IPS-18c (cell line): ENCODE results near the gene RPN2.

Experiments used
- H3K4me3 ChIP-seq: 2 replicates; pipeline ENCODE4 v1.7.0; 2013; ENCODE audit warnings: low read depth, mild to moderate bottlenecking, low read length, moderate library complexity; ENCODE audit not compliant: insufficient read depth
- H3K9me3 ChIP-seq: one replicate; pipeline ENCODE4 v1.6.1; 2013; ENCODE audit warnings: mild to moderate bottlenecking, low read length, moderate library complexity; ENCODE audit not compliant: control insufficient read depth, insufficient read depth

The RPN2 gene

DNA sequence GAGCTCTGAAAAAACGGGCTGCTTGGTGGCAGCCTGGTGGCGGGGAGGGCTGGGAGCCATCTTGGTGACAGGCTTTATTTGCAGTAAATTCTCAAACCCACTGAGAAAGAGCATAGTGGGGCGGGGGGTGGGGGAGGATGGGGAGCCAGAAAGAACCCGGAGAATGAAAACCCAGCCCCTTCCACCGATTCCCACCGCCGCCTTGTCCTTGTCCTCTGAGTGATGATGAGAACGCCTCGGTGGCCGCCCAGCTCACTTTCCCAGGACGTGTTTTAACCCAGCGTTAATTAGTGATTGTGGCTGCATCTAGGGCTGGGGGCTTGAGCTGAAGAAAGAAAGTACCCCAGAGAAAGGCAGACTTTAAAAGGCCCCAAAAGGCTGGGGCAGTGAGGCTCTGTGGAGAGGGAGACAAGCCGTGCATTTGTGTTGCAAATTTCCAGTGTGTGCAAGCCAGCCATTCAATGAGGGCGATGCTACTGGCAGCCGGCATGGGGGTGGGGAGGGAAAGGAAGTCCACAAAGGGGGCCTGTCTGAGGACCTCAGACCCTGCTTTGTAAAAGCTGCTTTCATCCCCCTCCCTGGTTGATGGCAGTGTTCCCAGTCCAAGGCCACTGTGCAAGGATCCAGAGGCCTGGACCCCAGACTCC, 88.7 kb downstream of the RPN2 start:
- Histone ChIP-seq H3K9me3 (no peaks in the 10 kb centered on the region), H3K4me3 (no peak overlapping the region)

DNA sequence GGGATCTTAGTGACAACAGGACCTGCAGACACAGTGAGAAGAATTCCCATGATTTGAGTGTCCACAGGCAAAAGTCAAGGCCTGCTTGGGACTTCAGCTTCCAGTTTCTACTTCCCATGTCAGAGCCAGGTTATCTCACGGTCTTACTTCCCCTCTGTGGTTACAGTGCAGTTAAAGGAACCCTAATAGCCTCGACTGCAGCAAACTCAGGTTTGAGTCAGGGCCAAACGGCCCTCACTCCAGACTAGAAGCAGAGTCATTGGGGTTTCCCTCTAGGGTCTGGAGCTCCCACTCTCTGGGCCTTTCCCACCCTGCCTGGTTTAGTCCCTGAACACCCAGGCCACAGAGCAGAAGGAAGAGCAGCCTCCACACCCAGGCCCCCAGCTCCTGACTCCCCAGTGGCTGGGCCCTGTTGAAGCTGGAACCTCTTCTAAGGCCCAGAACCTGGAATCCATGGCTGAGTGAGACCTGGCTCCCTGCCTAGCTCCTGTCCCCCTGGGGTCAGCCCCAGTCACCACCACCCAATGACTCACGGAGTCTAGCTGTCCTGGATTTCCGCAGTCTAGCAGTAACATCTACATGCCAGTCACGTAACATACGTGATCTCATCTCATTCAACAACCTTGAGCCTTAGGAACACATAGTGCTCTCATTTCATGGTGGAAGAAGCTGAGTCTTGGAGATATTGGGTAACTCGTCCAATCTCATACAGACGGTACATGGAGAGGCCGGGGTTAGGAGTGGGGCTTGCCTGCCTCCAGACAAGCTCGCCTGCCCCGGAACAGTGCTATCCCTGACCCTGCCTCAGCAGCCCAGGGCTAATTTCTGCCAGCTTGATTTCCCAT, 91.7 kb downstream of the RPN2 start:
- no peaks in the 10 kb centered on the region for H3K9me3 ChIP-seq
- no peak overlapping the region for H3K4me3 ChIP-seq

DNA sequence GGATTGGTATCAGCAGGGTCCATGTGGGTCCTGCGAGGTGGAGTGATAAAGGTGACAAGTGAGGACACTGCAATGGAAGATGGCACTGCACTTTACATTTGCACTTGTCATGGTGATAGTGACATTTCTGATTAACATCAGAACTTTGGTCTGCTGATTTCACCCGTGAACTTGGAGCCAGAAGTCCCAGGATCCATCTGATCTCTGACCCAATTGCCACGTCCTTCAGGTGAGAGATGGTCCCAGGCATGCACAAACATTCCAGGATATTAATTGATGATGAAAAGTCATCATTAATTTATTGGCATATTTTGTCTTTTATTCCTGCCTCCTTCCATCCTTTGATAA, 92.3 kb downstream of the RPN2 start:
- H3K9me3 ChIP-seq: no peaks in the 10 kb centered on the region
- no peak overlapping the region for H3K4me3 ChIP-seq

- H3K4me3 ChIP-seq: no peak overlapping the region
- H3K9me3 ChIP-seq: no peaks in the 10 kb centered on the region
These were observed 94.9 kb downstream of the RPN2 start for GRCh38 chr20:37273988-37274387.

GRCh38 chr20:37274851-37275524, 95.9 kb downstream of the RPN2 start:
- H3K4me3 ChIP-seq: no peak overlapping the region
- H3K9me3 ChIP-seq: no peaks in the 10 kb centered on the region

- Histone ChIP-seq H3K4me3 (no peak overlapping the region), H3K9me3 (no peaks in the 10 kb centered on the region)
These were observed 97.5 kb downstream of the RPN2 start for GRCh38 chr20:37276494-37277252.

DNA sequence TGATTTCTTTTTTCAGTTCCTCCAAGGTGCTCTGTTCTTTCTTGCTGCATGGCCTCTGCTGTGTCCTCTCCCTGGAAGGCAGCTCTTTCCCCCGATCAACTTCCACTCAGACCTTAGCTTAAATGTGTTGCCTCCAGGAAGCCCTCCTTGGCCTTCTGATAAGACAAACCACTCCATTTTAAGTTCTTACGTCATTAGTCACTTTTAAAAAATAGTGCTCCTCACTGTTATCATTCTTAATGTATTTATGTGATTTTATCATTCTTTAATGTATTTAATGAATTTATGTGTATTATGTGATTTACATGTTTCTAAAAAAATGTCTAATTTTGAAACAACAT, 98.1 kb downstream of the RPN2 start:
- Histone ChIP-seq H3K9me3 (no peaks in the 10 kb centered on the region), H3K4me3 (no peak overlapping the region)

DNA sequence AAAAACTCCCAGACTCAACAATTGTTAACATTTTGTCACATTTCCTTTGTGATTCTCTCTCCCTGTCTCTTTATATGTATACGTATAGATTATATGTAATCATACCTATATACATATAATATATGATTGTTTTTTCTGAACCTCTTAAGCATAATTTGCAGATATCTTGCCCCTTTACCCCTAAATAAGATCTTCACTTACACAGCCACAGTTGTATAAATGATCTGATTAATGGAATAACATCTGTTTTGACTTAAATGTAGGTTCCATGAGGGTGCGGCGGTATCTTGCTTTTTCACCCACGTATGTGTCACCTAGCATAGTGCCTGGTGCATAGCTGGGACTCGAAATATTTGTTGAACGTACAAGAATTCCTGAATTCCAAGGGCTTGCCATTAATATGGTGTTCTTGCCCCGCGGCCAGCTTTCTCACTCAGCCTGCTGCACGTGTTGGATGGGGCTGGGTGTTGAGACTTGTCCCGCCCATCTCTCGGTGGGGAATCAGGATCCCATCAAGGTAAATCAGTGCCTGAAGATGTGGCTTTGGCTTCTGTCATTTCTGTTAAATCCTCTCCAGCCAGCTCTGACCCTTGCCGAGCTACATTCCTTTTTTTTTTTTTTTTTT, 99.9 kb downstream of the RPN2 start:
- Histone ChIP-seq H3K9me3 (no peaks in the 10 kb centered on the region), H3K4me3 (no peak overlapping the region)

DNA sequence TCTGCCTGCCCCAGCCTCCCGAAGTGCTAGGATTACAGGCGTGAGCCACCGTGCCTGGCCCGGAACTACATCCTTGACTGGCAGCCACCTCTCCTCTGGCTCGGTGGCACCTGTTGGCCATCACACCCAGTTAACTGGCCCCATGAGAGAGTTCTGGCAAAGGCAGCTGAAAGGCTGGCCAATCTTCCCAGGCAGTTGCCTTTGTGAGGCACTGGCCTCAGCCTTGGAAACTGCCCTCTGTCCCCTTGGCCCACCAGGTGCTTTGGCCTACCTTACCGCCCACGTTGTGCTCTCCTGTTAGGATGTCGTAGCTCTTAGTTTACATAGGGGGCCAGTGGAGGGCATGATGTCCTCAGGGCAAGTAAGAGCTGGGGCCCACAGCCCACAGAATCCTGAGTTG, 100.7 kb downstream of the RPN2 start:
- Histone ChIP-seq H3K4me3 (no peak overlapping the region), H3K9me3 (no peaks in the 10 kb centered on the region)

- Histone ChIP-seq H3K9me3 (no peaks in the 10 kb centered on the region), H3K4me3 (no peak overlapping the region)
These were observed 101.3 kb downstream of the RPN2 start for GRCh38 chr20:37280403-37280802.

DNA sequence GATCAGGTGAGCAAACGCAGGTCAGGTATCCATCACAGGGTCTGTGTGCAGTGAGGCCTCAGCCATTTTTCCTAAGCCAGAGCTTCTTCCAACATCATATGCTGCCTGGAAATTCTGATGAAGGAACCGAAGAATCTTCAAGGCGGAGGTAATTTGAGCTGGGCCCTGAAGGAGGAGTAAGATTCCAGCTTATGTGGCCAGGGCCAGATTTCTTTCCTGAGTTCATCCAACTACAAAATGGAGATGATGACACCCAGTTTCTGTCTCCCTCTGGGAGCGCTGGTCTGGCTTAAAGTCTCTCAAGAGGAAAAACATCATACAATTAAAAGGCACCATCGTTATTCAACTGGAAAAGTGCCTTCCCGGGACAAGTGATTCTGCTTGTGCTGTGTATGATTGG, 103.4 kb downstream of the RPN2 start:
- Histone ChIP-seq H3K9me3 (no peaks in the 10 kb centered on the region), H3K4me3 (no peak overlapping the region)

- H3K9me3 ChIP-seq: no peaks in the 10 kb centered on the region
- no peak overlapping the region; the same call in 1 of the 2 replicates for H3K4me3 ChIP-seq
These were observed 104.5 kb downstream of the RPN2 start for GRCh38 chr20:37283530-37284195.

DNA sequence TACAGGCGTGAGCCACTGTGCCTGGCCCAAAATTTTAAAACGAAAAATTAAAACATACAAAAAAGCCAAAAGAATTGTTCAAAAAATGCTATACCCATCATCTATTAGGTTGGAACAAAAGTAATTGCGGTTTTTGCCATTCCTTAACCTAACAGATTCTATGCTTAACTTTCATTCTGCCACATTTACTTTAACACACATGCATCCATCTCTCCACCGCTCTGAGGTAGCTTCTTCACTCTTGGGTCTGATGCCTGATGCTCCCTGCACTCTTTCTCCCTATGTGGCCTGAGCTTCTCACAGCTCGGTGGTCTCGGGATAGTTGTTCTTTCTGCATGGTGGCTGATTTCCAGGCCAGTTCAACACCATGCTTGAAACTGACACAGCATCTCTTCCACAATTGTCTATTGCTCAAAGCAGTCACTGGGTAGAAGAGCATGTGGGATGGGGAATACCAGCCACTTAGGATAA, 105.6 kb downstream of the RPN2 start:
- Histone ChIP-seq H3K4me3 (no peak overlapping the region), H3K9me3 (no peaks in the 10 kb centered on the region)

GRCh38 chr20:37285664-37286374, 106.7 kb downstream of the RPN2 start:
- H3K4me3 ChIP-seq: no peak overlapping the region
- H3K9me3 ChIP-seq: no peaks in the 10 kb centered on the region

- H3K4me3 ChIP-seq: no peak overlapping the region
- H3K9me3 ChIP-seq: no peaks in the 10 kb centered on the region
These were observed 109.0 kb downstream of the RPN2 start for GRCh38 chr20:37288091-37288490.

DNA sequence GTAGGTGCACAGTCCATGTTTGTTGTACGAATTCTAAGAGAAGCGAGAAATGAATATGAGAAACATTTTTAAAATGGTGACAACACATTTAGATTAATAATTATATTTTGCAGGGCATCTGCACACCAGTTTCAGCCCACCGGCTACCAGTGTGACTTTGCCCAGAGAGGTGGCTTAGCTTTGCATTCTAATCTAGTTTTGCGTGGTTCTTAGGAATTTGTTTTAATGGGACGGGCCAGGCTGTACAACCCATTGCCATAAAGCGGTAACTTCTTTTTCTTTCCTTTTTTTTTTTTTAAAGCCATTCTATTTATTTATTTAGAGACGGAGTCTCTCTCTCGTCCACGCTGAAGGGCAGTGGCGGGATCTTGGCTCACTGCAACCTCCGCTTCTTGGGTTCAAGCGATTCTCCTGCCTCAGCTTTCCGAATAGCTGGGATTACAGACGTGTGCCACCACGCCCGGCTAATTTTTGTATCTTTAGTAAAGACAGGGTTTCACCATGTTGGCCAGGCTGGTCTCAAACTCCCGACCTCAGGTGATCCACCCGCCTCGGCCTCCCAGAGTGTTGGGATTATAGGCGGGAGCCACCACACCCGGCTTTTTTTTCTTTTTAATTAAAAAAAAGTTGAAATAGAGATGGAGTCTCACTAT, 111.2 kb downstream of the RPN2 start:
- H3K9me3 ChIP-seq: no peaks in the 10 kb centered on the region

More for the DNA sequence above, 111.2 kb downstream of the RPN2 start:
- H3K4me3 ChIP-seq: peak overlapping the region; percentile 97
